ENCODE results near the gene ATP8A1.

ATP8A1 gene

GRCh38 chr4:42615131-42615763 lies 41.7 kb downstream of the ATP8A1 start:
- no peak overlapping the region for H3K4me3 ChIP-seq (ENCODE audit: low read length)
- no peak for DNase-seq (ENCODE audit: low read depth)
- TF ChIP-seq, protein P1, sequence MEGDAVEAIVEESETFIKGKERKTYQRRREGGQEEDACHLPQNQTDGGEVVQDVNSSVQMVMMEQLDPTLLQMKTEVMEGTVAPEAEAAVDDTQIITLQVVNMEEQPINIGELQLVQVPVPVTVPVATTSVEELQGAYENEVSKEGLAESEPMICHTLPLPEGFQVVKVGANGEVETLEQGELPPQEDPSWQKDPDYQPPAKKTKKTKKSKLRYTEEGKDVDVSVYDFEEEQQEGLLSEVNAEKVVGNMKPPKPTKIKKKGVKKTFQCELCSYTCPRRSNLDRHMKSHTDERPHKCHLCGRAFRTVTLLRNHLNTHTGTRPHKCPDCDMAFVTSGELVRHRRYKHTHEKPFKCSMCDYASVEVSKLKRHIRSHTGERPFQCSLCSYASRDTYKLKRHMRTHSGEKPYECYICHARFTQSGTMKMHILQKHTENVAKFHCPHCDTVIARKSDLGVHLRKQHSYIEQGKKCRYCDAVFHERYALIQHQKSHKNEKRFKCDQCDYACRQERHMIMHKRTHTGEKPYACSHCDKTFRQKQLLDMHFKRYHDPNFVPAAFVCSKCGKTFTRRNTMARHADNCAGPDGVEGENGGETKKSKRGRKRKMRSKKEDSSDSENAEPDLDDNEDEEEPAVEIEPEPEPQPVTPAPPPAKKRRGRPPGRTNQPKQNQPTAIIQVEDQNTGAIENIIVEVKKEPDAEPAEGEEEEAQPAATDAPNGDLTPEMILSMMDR (IDR thresholded peaks at IDR 0.05; ENCODE audit: insufficient read depth, low read depth, low read length, missing control alignments), result no peak

- H3K4me3 ChIP-seq (ENCODE audit: low read length), result no peak overlapping the region
- no peak for DNase-seq (ENCODE audit: low read depth)
- TF ChIP-seq, protein P1 (IDR thresholded peaks at IDR 0.05; ENCODE audit: insufficient read depth, low read depth, low read length, missing control alignments), result no peak
Measured at GRCh38 chr4:42612898-42613297, 44.0 kb downstream of the ATP8A1 start.

- TF ChIP-seq, protein P1 (IDR thresholded peaks at IDR 0.05; ENCODE audit: insufficient read depth, low read depth, low read length, missing control alignments), result no peak
- DNase-seq (ENCODE audit: low read depth), result no peak
- H3K4me3 ChIP-seq (ENCODE audit: low read length), result no peak overlapping the region
Measured at GRCh38 chr4:42610941-42611340, 46.0 kb downstream of the ATP8A1 start.

- no peak for DNase-seq (ENCODE audit: low read depth)
- TF ChIP-seq, protein P1 (IDR thresholded peaks at IDR 0.05; ENCODE audit: insufficient read depth, low read depth, low read length, missing control alignments), result no peak
- no peak overlapping the region for H3K4me3 ChIP-seq (ENCODE audit: low read length)
Measured at GRCh38 chr4:42609051-42609450, 47.9 kb downstream of the ATP8A1 start.

GRCh38 chr4:42608551-42608950 lies 48.4 kb downstream of the ATP8A1 start:
- TF ChIP-seq, protein P1 (IDR thresholded peaks at IDR 0.05; ENCODE audit: insufficient read depth, low read depth, low read length, missing control alignments), result no peak
- DNase-seq (ENCODE audit: low read depth), result no peak
- H3K4me3 ChIP-seq (ENCODE audit: low read length), result no peak overlapping the region

GRCh38 chr4:42607011-42607726 lies 49.7 kb downstream of the ATP8A1 start:
- DNase-seq (ENCODE audit: low read depth), result no peak
- H3K4me3 ChIP-seq (ENCODE audit: low read length), result no peak overlapping the region
- TF ChIP-seq, protein P1 (IDR thresholded peaks at IDR 0.05; ENCODE audit: insufficient read depth, low read depth, low read length, missing control alignments), result no peak

Measured in epithelial cell of esophagus (primary cell).